CD4-positive, alpha-beta memory T cell (primary cell): Measurements from ENCODE around the gene FLAD1. TPM values are rescaled to one million over a fixed set of nuclear protein-coding genes. Genes with fewer than 3 reads are reported as not detected.

ENCODE experiments used
- CTCF ChIA-PET: fragments of 350-600 bp; sonication (Branson Sonifier 250); formaldehyde crosslinking; loops from one replicate; lab custom pipeline; 2021; ENCODE audit warnings: inconsistent platforms; ENCODE audit not compliant: partially characterized antibody; lab: Charles Lee
- POLR2A ChIA-PET: fragments of 350-600 bp; sonication (Branson Sonifier 250); formaldehyde crosslinking; loops from one replicate; lab custom pipeline; 2021; ENCODE audit not compliant: partially characterized antibody; lab: Charles Lee
- DNase-seq, 5 donors: peaks; one replicate each; pipeline versions ENCODE4 v3.0.0 to v3.0.0-alpha.2; 2020 to 2022; ENCODE audit warnings: mixed read lengths in 1 of 5
- H3K27ac ChIP-seq: one replicate; pipeline ENCODE4 v1.7.0; 2013; ENCODE audit warnings: low read depth, low read length
- H3K27me3 ChIP-seq: 2 replicates; pipeline ENCODE4 v1.7.0; 2013; ENCODE audit warnings: mild to moderate bottlenecking, low read length, moderate library complexity; ENCODE audit not compliant: insufficient read depth
- H3K36me3 ChIP-seq: 2 replicates; pipeline ENCODE4 v1.7.0; 2013; ENCODE audit warnings: mild to moderate bottlenecking, low read length, moderate library complexity; ENCODE audit not compliant: insufficient read depth
- H3K4me1 ChIP-seq: 2 replicates; pipeline ENCODE4 v1.7.0; 2013; ENCODE audit warnings: mild to moderate bottlenecking, low read length, moderate library complexity; ENCODE audit not compliant: insufficient read depth
- H3K4me3 ChIP-seq, 2 donors: one replicate each; pipeline ENCODE4 v1.7.0; 2013; ENCODE audit warnings: low read length in 2 of 2, mild to moderate bottlenecking in 1 of 2
- H3K9me3 ChIP-seq, 2 donors: one replicate each; pipeline ENCODE4 v1.7.0; 2013; ENCODE audit warnings: low read length in 2 of 2, control low read depth in 1 of 2; ENCODE audit not compliant: control insufficient read depth in 1 of 2
- H3K27ac Mint-ChIP-seq, 7 donors: one replicate each; pipeline ENCODE4 v1.8.0; 2020 to 2021; ENCODE audit warnings: mixed read lengths in 7 of 7, mild to moderate bottlenecking in 6 of 7, inconsistent platforms in 3 of 7, moderate library complexity in 3 of 7
- H3K27me3 Mint-ChIP-seq, 2 donors: one replicate each; pipeline ENCODE4 v1.8.0; 2020 to 2021; ENCODE audit warnings: mixed read lengths in 2 of 2
- H3K36me3 Mint-ChIP-seq, 2 donors: one replicate each; pipeline ENCODE4 v1.8.0; 2020 to 2021; ENCODE audit warnings: mixed read lengths in 2 of 2, inconsistent platforms in 1 of 2, mild to moderate bottlenecking in 1 of 2
- H3K4me1 Mint-ChIP-seq, 4 donors: one replicate each; pipeline ENCODE4 v1.8.0; 2020 to 2021; ENCODE audit warnings: mixed read lengths in 4 of 4, mild to moderate bottlenecking in 1 of 4
- H3K4me3 Mint-ChIP-seq, 8 donors: one replicate each; pipeline ENCODE4 v1.8.0; 2020 to 2021; ENCODE audit warnings: mixed read lengths in 8 of 8, mild to moderate bottlenecking in 7 of 8, moderate library complexity in 6 of 8, inconsistent platforms in 3 of 8
- H3K9me3 Mint-ChIP-seq, 8 donors: one replicate each; pipeline ENCODE4 v1.8.0; 2020 to 2021; ENCODE audit warnings: mixed read lengths in 8 of 8, mild to moderate bottlenecking in 5 of 8, inconsistent platforms in 3 of 8, moderate library complexity in 1 of 8
- intact Hi-C: fragments of 100-400 bp; cut with micrococcal nuclease; formaldehyde crosslinking; loops from one replicate; pipeline ENCODE4 v1.15.1; 2023
- microRNA-seq: library from miRNA; unstranded; fragments of <30 nt; microRNA quantifications from one replicate; pipeline ENCODE4 v1.2.0, GENCODE V29; 2021; ENCODE audit warnings: borderline replicate concordance, borderline number of aligned reads, borderline microRNAs expressed, mixed read lengths
- polyA plus RNA-seq, 2 donors: library from polyadenylated mRNA; unstranded; fragments of 300-500 nt; fragmentation: Illumina TruSeq; gene quantifications; one replicate each; pipeline ENCODE4 v1.2.3, GENCODE V29; 2021
- total RNA-seq, 2 experiments: library from RNA; stranded (reverse); gene quantifications; one replicate each; pipeline ENCODE4 v1.2.3, GENCODE V29; 2021

FLAD1 gene
- total and polyA plus RNA-seq, 4 experiments from 2014 or later: 48.9 to 75.9 (median 54.5) TPM

DNA sequence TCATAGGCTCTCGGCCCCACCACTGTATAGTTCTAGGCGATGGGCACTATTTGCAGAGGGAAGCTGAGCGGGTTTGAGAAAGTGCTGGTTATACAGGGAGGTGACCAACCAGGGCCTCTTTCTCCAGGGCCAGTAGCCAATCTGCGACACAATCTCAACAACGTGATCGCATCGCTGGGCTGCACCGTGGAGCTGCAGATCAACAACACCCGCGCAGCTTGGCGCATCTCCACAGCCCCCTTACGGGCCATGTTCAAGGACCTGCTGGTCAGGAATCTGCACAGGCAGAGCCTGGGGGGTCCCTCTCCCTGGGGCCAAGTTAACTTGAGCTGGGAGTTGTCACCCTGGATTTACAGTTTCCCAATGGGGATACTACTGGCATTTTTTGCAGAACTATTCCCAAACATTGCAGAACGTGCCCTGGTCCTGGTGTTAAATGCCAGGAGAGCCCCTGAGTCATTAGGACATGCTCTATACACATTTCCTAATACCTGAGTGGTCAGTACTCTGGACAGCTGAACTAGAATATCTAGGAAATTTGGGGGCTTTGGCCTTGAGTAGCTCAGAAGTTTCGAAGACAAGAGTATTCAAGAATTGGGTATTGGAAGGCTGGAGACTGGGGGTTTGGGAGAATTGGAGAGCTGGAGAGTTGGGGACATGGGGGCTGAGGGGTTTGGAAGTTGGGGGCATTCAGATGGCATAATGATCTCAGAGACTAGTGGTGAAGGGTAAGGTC is 57.4 kb downstream of the FLAD1 start:
- H3K27ac Mint-ChIP-seq: no peak overlapping the region
- no peak overlapping the region for H3K4me3 ChIP-seq
- CTCF ChIA-PET: interaction anchor here (1.0 to 7.9 kb wide), 6 partner anchors 11 to 51 kb away, joined by 3 to 63 read pairs (median 12); partner anchors contain the start of gene ADAM15
- intact Hi-C loops: no loop called here
- no peaks in the 10 kb centered on the region for H3K36me3 ChIP-seq
- no peak overlapping the region for H3K4me3 Mint-ChIP-seq
- H3K36me3 Mint-ChIP-seq: no peaks in the 10 kb centered on the region
- no peaks in the 10 kb centered on the region for H3K9me3 Mint-ChIP-seq
- no peaks in the 10 kb centered on the region for H3K4me1 ChIP-seq
- no peaks in the 10 kb centered on the region for H3K27me3 ChIP-seq
- DNase-seq: no peak
- peaks cover 0 to 1% of the 10 kb centered on the region in 2 donors for H3K27me3 Mint-ChIP-seq
- POLR2A ChIA-PET: interaction anchor here (0.8 kb wide), 1 partner anchor 85 kb away, joined by 3 read pairs; no protein-coding TSS in a partner anchor
- H3K27ac ChIP-seq: no peak overlapping the region
- H3K4me1 Mint-ChIP-seq: peaks cover 5 to 7% (median 5%) of the 10 kb centered on the region in 4 donors
- no peaks in the 10 kb centered on the region for H3K9me3 ChIP-seq

Small RNA genes lying within 50 kb of the gene (microRNA-seq; reads per million reads assigned to microRNA genes)
- not detected for gene MIR4258

Other genes with a start within 250 kb of the FLAD1 start
- under 1 TPM in 1 of 2 experiments, not detected in 1; 0.06 TPM for gene KCNN3, start 113.1 kb upstream of the FLAD1 start, total RNA-seq
- not detected for gene KCNN3, start 113.1 kb upstream of the FLAD1 start, polyA plus RNA-seq
- 10 to 100 TPM; 17.6 to 21.2 TPM for gene PMVK, start 46.6 kb upstream of the FLAD1 start, total RNA-seq
- gene PMVK, start 46.6 kb upstream of the FLAD1 start, polyA plus RNA-seq: 10 to 100 TPM; 61.7 to 87.0 TPM
- gene PBXIP1, start 27.2 kb upstream of the FLAD1 start, total RNA-seq: 100 to 1,000 TPM; 435 to 438 TPM
- gene PBXIP1, start 27.2 kb upstream of the FLAD1 start, polyA plus RNA-seq: 100 to 1,000 TPM; 263 to 404 TPM
- gene PYGO2, start 21.6 kb upstream of the FLAD1 start, total RNA-seq: 10 to 100 TPM; 78.4 to 80.2 TPM
- 10 to 100 TPM; 22.5 to 54.2 TPM for gene PYGO2, start 21.6 kb upstream of the FLAD1 start, polyA plus RNA-seq
- 10 to 100 TPM; 78.4 to 81.7 TPM for gene SHC1, start 12.6 kb upstream of the FLAD1 start, total RNA-seq
- 10 to 100 TPM; 36.4 to 44.5 TPM for gene SHC1, start 12.6 kb upstream of the FLAD1 start, polyA plus RNA-seq
- 10 to 100 TPM; 12.2 to 13.0 TPM for gene CKS1B, start 8.7 kb upstream of the FLAD1 start, total RNA-seq
- 10 to 100 TPM; 50.2 to 67.9 TPM for gene CKS1B, start 8.7 kb upstream of the FLAD1 start, polyA plus RNA-seq
- gene LENEP, start 10.2 kb downstream of the FLAD1 start, total RNA-seq: 1 to 10 TPM; 1.1 to 3.1 TPM
- gene LENEP, start 10.2 kb downstream of the FLAD1 start, polyA plus RNA-seq: not detected
- gene ZBTB7B, start 19.5 kb downstream of the FLAD1 start, total RNA-seq: 10 to 100 TPM; 86.3 to 92.7 TPM
- 10 to 100 TPM in 1 of 2 donors, 1 to 10 TPM in 1; 3.4 to 11.6 TPM for gene ZBTB7B, start 19.5 kb downstream of the FLAD1 start, polyA plus RNA-seq
- 1 to 10 TPM; 4.0 to 4.1 TPM for gene DCST2, start 50.4 kb downstream of the FLAD1 start, total RNA-seq
- gene DCST2, start 50.4 kb downstream of the FLAD1 start, polyA plus RNA-seq: not detected
- under 1 TPM in 1 of 2 experiments, not detected in 1; 0.14 TPM for gene DCST1, start 50.5 kb downstream of the FLAD1 start, total RNA-seq
- not detected for gene DCST1, start 50.5 kb downstream of the FLAD1 start, polyA plus RNA-seq
- 10 to 100 TPM; 33.6 to 39.8 TPM for gene ADAM15, start 68.0 kb downstream of the FLAD1 start, total RNA-seq
- gene ADAM15, start 68.0 kb downstream of the FLAD1 start, polyA plus RNA-seq: 10 to 100 TPM; 14.8 to 18.2 TPM
- gene EFNA4, start 80.4 kb downstream of the FLAD1 start, total RNA-seq: 1 to 10 TPM; 6.0 to 8.5 TPM
- 1 to 10 TPM; 2.5 to 3.5 TPM for gene EFNA4, start 80.4 kb downstream of the FLAD1 start, polyA plus RNA-seq
- 1 to 10 TPM; 2.0 to 4.3 TPM for gene EFNA3, start 95.5 kb downstream of the FLAD1 start, total RNA-seq
- gene EFNA3, start 95.5 kb downstream of the FLAD1 start, polyA plus RNA-seq: 1 to 10 TPM in 1 of 2 donors, under 1 TPM in 1; 0.34 to 1.5 TPM
- 1 to 10 TPM; 1.2 to 1.9 TPM for gene EFNA1, start 144.5 kb downstream of the FLAD1 start, total RNA-seq
- gene EFNA1, start 144.5 kb downstream of the FLAD1 start, polyA plus RNA-seq: 1 to 10 TPM in 1 of 2 donors, under 1 TPM in 1; 0.84 to 2.0 TPM
- 10 to 100 TPM; 20.1 to 22.8 TPM for gene SLC50A1, start 152.5 kb downstream of the FLAD1 start, total RNA-seq
- gene SLC50A1, start 152.5 kb downstream of the FLAD1 start, polyA plus RNA-seq: 10 to 100 TPM; 50.3 to 91.7 TPM
- gene DPM3, start 157.2 kb downstream of the FLAD1 start, total RNA-seq: 10 to 100 TPM; 51.6 to 53.6 TPM
- 100 to 1,000 TPM; 101 to 119 TPM for gene DPM3, start 157.2 kb downstream of the FLAD1 start, polyA plus RNA-seq
- gene KRTCAP2, start 190.0 kb downstream of the FLAD1 start, total RNA-seq: 100 to 1,000 TPM; 173 to 180 TPM
- gene KRTCAP2, start 190.0 kb downstream of the FLAD1 start, polyA plus RNA-seq: 100 to 1,000 TPM; 469 to 488 TPM
- 1 to 10 TPM; 8.4 to 8.5 TPM for gene TRIM46, start 190.5 kb downstream of the FLAD1 start, total RNA-seq
- 1 to 10 TPM; 1.6 to 3.6 TPM for gene TRIM46, start 190.5 kb downstream of the FLAD1 start, polyA plus RNA-seq
- gene THBS3, start 224.6 kb downstream of the FLAD1 start, total RNA-seq: 10 to 100 TPM; 30.9 to 33.5 TPM
- 1 to 10 TPM; 6.1 to 6.7 TPM for gene THBS3, start 224.6 kb downstream of the FLAD1 start, polyA plus RNA-seq
- 10 to 100 TPM; 17.7 to 18.2 TPM for gene MTX1, start 225.4 kb downstream of the FLAD1 start, total RNA-seq
- 10 to 100 TPM; 42.5 to 65.5 TPM for gene MTX1, start 225.4 kb downstream of the FLAD1 start, polyA plus RNA-seq